HG03045 (cell line): Measurements from ENCODE around the gene CDC6.
"Not testable (repeated sequence)": the region's sequence is repeated elsewhere in the genome, so short reads cannot be mapped to it uniquely, and the experiment has no call there.

ENCODE experiments used
- ATAC-seq: cut with Tn5 transposase; IDR thresholded peaks from one replicate; pipeline ENCODE4 v1.9.1; 2021; ENCODE audit warnings: mild to moderate bottlenecking, moderate library complexity; ENCODE audit not compliant: unreplicated experiment

Gene CDC6

DNA sequence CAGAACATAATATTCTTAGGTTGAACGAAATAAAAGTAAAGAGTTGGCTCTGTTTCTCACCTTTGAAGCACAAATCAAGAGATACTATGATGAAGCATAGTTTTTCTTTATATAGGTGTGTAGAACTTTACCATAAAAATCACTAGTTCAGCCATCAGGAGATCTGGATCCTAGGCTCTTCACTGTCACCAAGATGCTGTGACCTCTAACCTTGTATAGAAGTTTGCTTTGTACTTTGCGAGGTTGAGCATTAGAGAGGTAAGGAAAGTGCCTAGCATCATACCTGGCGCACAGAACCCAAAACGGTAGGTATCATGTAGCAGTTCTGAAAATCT, 553 bp upstream of the CDC6 start:
- ATAC-seq: no peak

DNA sequence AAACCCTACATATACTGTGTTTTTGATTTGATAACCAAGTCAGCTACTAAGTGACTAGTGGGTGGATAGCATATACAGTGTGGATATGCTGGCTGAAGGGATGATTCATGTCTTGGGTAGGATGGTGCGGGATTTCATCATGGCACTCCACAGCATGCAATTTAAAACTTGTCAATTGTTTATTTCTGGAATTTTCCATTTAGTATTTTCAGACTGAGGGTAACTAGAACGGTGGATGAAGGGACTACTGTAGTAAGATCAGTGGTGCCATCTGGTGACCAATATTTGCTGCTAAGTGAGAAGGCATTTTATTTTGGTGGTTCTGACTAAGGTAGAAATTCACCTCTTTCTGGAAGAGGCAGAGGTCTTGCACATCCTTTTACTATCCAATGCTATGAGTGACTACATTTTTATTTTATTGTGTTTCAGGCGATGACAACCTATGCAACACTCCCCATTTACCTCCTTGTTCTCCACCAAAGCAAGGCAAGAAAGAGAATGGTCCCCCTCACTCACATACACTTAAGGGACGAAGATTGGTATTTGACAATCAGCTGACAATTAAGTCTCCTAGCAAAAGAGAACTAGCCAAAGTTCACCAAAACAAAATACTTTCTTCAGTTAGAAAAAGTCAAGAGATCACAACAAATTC, 3.1 kb downstream of the CDC6 start:
- ATAC-seq: no peak

- no peak for ATAC-seq
Observed at GRCh38 chr17:40291281-40291664, 3.6 kb downstream of the CDC6 start.

GRCh38 chr17:40293363-40293762, 5.7 kb downstream of the CDC6 start:
- no peak for ATAC-seq

- ATAC-seq: no peak
Observed at GRCh38 chr17:40295488-40296436, 8.1 kb downstream of the CDC6 start.

DNA sequence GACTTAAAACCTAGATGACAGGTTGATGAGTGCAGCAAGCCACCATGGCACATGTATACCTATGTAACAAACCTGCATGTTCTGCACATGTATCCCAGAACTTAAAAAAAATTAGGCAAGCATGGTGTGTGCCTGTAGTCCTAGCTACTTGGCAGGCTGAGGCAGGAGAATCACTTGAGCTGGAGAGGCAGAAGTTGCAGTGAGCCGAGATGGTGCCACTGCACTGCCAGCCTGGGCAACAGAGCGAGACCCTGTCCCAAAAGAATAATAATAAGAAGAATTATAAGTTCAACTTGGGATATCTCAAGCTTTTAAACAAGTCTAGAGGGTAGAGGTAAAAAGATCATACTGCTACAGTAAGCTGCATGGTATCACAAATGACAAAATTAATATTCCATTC, 9.8 kb downstream of the CDC6 start:
- no peak for ATAC-seq

DNA sequence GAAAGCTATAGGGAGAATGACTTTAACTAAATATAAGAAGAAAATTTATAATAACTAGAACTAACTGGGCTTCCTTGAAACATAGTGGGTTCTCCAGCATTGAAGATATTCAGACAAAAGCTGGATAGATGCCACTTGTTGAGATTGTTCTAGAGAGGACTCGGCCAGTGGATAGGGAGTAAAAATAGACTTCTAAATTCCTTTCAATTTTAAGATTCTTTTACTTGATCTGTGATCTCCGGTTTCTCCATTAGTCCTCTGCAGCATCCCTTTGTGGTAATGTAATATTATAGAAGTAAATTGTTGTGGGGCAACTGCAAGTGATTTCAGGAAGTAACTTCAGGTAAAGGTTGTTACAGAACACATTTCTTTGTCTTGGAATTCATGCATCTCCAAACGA, 11.0 kb downstream of the CDC6 start:
- no peak for ATAC-seq

GRCh38 chr17:40299159-40299757, 11.6 kb downstream of the CDC6 start:
- ATAC-seq: not testable (repeated sequence)

DNA sequence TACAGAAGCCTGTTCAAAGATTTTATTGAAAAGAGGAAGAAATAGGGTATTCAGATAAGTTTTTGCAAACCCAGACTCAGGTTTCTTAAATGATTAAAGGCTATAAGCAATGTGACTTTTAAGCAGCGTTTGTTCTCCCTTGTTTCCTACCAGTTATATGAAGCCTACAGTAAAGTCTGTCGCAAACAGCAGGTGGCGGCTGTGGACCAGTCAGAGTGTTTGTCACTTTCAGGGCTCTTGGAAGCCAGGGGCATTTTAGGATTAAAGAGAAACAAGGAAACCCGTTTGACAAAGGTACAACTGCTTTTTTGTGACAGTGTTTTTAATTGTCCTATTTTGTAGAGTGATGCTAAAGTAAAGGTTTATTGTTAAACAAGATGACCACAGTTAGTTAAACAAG, 13.6 kb downstream of the CDC6 start:
- ATAC-seq: no peak

DNA sequence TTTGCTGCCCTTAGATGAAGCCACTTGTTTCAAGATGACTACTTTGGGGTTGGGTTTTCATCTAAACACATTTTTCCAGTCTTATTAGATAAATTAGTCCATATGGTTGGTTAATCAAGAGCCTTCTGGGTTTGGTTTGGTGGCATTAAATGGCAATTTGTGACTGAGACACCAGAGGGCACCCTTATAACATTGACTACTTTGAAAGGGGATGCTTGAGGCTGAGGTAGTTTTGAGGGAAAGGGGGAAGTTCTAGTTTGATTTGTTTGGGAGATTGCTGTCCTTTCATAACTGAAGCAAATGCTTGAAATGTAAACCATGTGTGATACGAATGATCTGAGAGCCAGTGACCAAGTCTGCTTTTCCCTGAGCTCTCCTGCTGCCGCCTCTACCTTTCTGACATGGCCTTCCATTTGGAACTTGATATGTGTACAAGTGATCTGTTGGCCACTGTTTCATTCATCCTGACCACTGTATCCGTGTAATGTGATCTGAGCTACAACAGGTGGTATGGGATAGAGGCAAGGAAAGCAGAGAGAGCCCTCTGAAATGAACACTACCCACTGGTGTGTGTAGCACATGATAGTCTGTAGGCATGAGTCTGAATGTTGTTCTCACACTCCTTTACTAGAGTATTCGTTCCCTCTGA, 15.5 kb downstream of the CDC6 start:
- no peak for ATAC-seq

- no peak for ATAC-seq
Observed at GRCh38 chr17:40303708-40304551, 16.3 kb downstream of the CDC6 start.

GRCh38 chr17:40304552-40304863, 16.8 kb downstream of the CDC6 start:
- not testable (repeated sequence) for ATAC-seq

- not testable (repeated sequence) for ATAC-seq
Observed at GRCh38 chr17:40304866-40305265, 17.2 kb downstream of the CDC6 start.

- ATAC-seq: no peak
Observed at GRCh38 chr17:40306395-40306794, 18.7 kb downstream of the CDC6 start.

- no peak for ATAC-seq
Observed at GRCh38 chr17:40307001-40307730, 19.5 kb downstream of the CDC6 start.

- ATAC-seq: no peak
Observed at GRCh38 chr17:40307740-40308239, 20.1 kb downstream of the CDC6 start.

DNA sequence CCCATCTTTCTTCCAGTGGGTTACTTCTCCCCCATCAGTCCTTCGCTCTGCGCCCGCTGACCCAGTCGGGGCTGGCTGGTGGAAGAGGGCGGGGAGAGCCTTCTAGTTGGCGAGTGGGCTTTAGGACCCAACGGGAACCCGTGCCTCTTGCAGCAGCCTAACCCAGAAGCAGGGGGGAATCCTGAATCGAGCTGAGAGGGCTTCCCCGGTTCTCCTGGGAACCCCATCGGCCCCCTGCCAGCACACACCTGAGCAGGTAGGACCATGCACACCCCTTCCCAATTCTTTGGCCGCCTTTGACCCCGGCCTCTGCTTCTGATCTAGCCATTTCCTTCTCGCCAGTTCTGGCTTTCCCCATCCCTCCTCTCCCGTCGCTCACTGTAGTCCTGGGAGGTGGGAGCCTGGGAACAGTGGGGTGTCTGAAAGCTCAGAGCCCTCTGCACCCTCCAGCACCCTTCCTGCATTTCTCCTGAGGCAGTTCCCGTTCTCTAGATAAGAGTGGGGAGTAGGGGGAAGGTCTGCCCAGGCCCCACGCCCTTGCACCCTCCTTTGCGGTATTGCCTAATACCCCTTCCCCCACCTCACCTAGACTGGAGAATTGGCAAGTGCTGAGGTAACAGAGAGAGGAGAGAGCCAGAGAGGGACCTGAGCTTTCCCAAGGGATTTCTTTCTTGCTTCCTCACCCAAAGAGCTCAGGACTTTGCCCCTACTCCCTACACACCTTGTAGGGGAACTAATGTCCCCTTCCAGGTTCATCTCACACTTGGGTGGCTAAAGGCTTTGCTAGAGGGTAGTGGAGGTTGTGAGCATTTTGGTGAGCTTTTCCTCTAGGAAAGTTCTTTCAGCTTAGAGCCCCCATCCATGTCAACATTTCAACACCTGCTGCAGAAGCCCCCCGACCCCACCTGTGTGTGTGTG, 21.6 kb downstream of the CDC6 start, which contains the start of gene RARA:
Gene RARA, plus strand, starts transcription at position 150 of the 918 bp plus-strand sequence. CDS start 22,039 bp downstream, outside the sequence.
- ATAC-seq: no peak

DNA sequence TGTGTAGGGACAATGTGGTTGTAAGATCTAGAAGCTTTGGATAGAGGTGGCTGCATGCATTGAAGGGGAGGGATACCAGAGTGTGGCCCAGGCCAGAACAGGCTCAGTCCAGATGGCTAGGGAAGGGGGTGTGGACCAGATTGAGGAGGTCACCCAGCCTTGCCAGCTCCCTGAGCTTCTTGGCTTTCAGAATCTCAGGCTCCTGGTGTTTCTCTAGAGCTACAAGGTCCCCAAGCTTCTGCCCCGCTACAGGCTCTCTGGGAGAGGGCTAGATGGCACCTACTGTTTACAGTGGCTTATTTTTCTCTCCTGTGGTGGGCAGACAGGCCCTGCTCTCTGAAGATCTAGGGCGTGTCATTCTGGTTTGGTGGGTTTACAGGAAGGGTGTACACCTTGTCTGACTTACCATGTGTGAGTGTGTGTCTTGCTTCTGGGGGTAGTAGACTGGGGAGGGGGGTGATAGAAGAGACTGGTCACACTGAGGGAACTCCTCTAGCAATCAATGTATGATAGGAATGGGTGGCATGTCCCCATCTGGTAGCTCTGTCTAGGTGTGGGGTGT, 22.4 kb downstream of the CDC6 start:
- ATAC-seq: no peak
